GM20000 (cell line): ENCODE measurements around the gene SIRPA.
"Not testable (repeated sequence)": the region's sequence is repeated elsewhere in the genome, so short reads cannot be mapped to it uniquely, and the experiment has no call there.

Experiments used
- DNase-seq: peaks from one replicate; pipeline ENCODE4 v3.0.0; 2012; ENCODE audit warnings: low spot score
- TF ChIP-seq, protein P1 (sequence below): IDR thresholded peaks from 2 replicates; pipeline ENCODE4 v1.5.1; 2012; ENCODE audit warnings: mild to moderate bottlenecking, control low read depth; ENCODE audit errors: extremely low read depth, missing control alignments

The SIRPA gene

DNA sequence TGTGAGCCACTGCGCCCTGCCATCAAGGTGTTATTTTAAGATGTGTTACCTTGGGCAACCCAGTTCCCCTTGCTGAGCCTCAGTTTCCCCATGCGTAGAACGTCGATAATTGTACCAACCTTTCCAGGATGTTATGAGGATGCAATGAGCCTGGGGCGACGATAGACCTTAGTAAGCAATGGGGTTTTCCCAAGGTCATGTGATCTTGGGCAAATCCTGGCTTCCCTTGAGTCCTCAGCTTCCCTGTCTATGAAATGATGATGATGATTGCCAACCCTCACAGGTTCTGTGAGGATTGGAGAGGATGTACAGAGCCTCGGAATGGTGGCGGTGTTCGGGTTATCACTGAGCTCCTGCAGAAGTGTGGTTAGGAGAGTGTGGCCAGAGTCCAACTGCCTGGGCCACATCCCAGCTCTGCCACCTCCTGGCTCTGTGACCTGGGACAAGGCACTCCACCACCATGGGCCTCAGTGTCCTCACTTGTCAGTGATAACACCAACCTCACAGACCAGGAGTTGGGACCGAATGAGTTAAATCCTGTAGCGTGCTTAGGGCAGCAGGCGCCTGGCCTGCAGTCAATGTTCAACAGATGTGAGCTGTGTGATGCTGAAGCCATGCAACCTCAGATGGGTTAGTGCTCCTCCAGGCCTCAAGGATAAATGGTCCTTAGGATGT lies 23.4 kb downstream of the SIRPA start:
- DNase-seq: no peak
- TF ChIP-seq, protein P1, sequence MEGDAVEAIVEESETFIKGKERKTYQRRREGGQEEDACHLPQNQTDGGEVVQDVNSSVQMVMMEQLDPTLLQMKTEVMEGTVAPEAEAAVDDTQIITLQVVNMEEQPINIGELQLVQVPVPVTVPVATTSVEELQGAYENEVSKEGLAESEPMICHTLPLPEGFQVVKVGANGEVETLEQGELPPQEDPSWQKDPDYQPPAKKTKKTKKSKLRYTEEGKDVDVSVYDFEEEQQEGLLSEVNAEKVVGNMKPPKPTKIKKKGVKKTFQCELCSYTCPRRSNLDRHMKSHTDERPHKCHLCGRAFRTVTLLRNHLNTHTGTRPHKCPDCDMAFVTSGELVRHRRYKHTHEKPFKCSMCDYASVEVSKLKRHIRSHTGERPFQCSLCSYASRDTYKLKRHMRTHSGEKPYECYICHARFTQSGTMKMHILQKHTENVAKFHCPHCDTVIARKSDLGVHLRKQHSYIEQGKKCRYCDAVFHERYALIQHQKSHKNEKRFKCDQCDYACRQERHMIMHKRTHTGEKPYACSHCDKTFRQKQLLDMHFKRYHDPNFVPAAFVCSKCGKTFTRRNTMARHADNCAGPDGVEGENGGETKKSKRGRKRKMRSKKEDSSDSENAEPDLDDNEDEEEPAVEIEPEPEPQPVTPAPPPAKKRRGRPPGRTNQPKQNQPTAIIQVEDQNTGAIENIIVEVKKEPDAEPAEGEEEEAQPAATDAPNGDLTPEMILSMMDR: no peak

DNA sequence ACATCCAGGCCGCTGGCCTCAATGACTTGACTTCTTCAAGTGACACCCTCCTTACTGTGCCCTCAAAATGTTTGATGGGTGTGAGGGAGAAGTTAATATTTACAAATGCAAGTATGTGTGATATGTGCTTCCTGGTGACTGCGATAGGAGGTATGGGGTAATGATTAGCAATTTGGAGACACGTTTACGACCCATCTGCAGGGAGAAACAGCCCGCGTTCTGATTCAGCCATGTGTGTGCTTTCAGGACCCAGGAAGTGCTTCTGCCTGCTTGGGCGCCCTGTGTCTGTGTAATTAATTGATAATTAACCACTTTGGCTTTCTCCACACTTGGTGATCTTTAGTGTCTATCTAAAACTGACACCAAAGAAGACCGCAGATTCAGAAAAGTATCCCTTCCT lies 25.0 kb downstream of the SIRPA start:
- TF ChIP-seq, protein P1: no peak
- DNase-seq: no peak

DNA sequence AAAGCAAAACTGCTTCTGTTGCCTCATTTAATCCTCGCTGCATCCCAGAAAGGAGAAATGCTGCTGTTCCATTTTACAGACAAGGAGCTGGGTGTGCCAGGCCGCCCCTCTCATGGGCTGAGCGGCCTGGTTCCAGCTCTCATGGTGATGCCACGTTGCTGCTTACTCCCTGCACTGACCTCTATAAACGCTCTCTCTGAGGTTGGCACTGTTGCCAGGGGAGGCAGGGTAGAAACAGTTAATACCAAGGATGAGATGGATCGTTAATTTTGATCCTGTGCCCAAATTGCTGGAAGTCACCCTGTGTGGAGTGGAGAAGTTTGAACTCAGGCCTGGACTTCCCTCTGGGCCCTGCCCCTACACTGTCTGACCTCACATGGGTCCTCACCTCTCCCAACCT lies 25.6 kb downstream of the SIRPA start:
- no peak for DNase-seq
- TF ChIP-seq, protein P1: no peak

DNA sequence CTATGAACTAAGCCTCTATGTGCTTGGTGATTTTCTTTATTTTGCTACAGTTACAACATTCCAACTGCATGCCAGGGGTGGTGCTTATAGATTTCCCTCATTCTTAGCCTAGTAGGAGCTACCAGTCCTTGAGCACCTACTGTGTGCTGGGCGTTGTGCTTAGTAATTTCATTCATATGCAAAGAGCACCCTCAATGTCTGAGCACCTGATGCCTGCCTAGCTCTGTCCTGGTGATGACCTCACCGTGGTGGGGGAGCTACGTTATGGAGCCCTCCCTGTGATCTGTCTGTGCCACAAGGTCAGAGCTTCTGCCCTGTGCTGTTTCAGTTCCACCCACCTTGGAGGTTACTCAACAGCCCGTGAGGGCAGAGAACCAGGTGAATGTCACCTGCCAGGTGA lies 26.8 kb downstream of the SIRPA start:
- not testable (repeated sequence) for DNase-seq

DNA sequence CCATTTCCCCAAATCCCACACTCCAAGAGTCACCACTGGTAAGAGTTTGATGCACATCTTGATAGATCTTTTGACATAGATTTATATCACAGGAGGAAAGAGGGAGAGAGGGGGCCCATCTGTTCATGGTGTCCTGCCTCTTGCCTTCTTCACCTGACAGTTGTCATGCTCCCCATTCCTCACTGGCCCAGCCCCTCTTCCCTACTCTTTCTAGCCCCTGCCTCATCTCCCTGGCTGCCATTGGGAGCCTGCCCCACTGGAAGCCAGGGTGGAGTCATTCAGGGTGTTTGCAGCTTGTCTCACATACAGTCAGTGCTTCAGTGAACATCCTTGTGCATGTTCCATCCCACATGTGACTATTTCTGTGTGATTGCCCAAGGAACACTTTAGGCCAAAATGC lies 27.6 kb downstream of the SIRPA start:
- TF ChIP-seq, protein P1: no peak
- DNase-seq: no peak

DNA sequence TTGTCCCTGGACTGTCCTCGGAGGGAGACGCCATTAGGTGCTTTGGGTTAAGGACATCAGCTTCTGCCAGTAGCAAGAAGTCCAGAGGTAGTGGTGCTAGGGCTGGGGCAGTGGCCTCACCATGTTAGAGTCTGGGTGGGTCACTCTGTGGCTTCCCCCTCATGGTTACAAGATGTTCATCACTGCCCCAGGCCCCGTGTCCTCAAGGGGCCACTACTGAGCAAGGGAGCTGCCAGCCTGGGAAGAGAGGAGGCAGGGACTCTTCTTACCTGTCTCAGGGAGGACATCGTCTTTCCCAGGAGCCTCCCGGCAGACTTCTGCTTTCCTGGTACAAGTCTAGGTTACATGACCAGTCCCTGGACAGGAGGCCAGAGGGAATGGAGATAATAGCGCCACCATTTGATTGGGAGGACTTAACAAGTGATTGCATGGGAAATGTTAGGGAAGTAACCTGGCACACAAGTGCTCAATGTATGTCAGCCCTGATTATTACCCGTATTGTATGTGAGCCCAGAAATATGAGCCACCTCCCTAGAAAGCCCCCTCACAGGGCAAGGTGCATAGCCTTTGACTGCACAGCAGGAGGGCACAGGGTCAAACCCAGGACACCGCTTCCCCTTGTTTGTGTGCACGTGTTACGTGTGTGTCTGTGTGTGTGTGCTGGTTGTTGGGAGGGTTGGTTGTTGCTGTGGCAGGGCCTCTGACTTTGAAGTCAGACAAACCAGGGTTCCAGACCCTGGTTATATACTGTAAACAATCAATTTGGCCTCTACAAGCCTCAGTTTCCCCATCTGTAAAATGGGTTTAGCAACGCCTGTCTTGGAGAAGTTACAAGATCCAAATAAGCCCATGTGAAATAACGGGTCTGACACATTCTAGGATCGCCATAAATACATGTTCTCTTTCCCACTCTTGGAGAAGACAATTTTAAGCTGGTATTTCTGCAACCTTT lies 30.0 kb downstream of the SIRPA start:
- DNase-seq: no peak
- TF ChIP-seq, protein P1: no peak

DNA sequence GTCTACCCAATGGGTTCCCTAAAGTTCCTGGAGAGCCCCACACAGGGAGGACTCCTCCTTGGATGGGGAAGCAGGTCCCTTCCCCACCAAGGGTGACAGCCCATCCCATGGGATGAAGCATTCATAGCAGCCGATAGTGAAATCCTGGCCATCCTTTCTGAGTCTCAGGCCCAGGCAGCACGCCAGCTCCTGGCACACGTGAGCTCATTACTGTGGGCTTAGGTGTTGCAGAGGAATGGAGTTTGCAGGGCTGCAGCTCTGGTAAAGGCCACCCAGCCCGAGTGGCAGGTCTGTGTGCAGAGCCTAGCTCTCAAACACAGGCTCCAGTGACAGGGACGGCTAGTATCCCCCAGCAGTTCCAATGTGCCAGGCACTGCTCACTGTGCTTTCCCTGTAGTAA lies 31.0 kb downstream of the SIRPA start:
- TF ChIP-seq, protein P1: no peak
- DNase-seq: no peak

DNA sequence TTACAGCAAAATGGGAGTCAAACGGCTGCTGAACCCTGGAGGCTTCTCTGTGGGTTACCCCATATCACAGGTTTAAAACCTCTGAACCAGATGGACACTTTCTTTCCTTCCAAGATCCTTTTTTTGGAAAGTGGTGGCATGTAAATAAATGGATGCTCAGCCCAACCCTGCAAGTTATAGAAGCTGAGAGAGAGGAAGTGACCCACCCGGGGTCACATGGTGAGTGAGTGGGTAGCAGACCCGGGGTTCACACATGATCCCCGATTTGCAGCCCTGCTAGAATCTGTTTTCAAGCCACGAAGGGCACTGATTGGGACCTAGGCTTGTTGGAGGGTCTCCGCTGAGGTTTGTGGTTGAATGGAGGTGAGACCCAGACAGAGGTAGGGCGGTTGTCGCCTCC lies 32.0 kb downstream of the SIRPA start:
- DNase-seq: no peak
- TF ChIP-seq, protein P1: no peak
